Glutamatergic neuron (in vitro differentiated cells): ENCODE data around the gene NUP107. TPM values are rescaled to one million over a fixed set of nuclear protein-coding genes. Genes with fewer than 3 reads are reported as not detected.

Source experiments
- DNase-seq: peaks from one replicate; pipeline ENCODE4 v3.0.0; 2022
- H3K27ac Mint-ChIP-seq: one replicate; pipeline ENCODE4 v1.8.0; 2020; ENCODE audit warnings: mild to moderate bottlenecking, mixed read lengths, inconsistent platforms; ENCODE audit not compliant: unreplicated experiment
- H3K27me3 Mint-ChIP-seq: one replicate; pipeline ENCODE4 v1.8.0; 2020; ENCODE audit warnings: mild to moderate bottlenecking, moderate library complexity, mixed read lengths, inconsistent platforms; ENCODE audit not compliant: unreplicated experiment
- H3K36me3 Mint-ChIP-seq: one replicate; pipeline ENCODE4 v1.8.0; 2020; ENCODE audit warnings: mild to moderate bottlenecking, mixed read lengths, inconsistent platforms; ENCODE audit not compliant: unreplicated experiment
- H3K4me1 Mint-ChIP-seq: one replicate; pipeline ENCODE4 v1.8.0; 2020; ENCODE audit warnings: mild to moderate bottlenecking, low read depth, mixed read lengths, inconsistent platforms; ENCODE audit not compliant: unreplicated experiment
- H3K4me3 Mint-ChIP-seq: one replicate; pipeline ENCODE4 v1.8.0; 2020; ENCODE audit warnings: mild to moderate bottlenecking, mixed read lengths, inconsistent platforms; ENCODE audit not compliant: unreplicated experiment
- H3K9me3 Mint-ChIP-seq: one replicate; pipeline ENCODE4 v1.8.0; 2020; ENCODE audit warnings: mild to moderate bottlenecking, moderate library complexity, mixed read lengths, inconsistent platforms; ENCODE audit not compliant: unreplicated experiment
- total RNA-seq: library from RNA; stranded (reverse); fragmentation: NEBNext Ultra II Directional; extraction: Animal tissue kit (Norgen Biotek cat#: 25700); gene quantifications from one replicate; pipeline ENCODE4 v1.2.1, GENCODE V29; 2021; ENCODE audit not compliant: unreplicated experiment
- TF ChIP-seq, protein P1 (sequence below): fragments of 200-600 bp; sonication (generic); IDR thresholded peaks from one replicate; pipeline ENCODE4 v1.5.0; 2021; ENCODE audit not compliant: partially characterized antibody, unreplicated experiment

NUP107 gene
- total RNA-seq, 1 donor from 2014 or later: 51.6 TPM

DNA sequence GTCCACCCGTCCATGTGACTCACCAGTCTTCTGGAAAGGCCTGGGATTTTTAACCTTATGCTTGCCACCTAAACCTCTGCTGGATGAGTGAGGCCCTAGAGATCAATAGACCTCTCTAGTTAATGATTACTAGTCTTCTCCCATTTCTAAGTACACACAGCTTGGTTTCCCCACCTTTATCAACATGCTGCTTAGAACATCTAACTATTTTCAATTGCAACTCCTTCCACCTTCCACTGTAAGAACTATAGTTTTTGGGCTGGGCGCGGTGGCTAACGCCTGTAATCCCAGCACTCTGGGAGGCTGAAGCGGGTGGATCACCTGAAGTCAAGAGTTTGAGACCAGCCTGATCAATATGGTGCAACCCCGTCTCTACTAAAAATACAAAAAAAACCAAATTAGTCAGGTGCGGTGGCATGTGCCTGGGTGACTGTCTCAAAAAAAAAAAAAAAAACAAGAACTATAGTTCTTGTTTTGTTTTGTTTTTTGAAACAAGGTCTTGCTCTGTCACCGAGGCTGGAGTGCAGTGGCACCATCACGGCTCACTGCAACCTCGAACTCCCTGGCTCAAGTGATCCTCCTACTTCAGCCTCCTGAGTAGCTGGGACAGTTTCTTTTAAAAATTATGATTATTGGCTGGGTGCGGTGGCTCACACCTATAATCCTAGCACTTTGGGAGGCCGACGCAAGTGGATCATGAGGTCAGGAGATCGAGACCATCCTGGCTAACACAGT is 102.5 kb downstream of the NUP107 start:
- no peaks in the 10 kb centered on the region for H3K36me3 Mint-ChIP-seq
- TF ChIP-seq, protein P1, sequence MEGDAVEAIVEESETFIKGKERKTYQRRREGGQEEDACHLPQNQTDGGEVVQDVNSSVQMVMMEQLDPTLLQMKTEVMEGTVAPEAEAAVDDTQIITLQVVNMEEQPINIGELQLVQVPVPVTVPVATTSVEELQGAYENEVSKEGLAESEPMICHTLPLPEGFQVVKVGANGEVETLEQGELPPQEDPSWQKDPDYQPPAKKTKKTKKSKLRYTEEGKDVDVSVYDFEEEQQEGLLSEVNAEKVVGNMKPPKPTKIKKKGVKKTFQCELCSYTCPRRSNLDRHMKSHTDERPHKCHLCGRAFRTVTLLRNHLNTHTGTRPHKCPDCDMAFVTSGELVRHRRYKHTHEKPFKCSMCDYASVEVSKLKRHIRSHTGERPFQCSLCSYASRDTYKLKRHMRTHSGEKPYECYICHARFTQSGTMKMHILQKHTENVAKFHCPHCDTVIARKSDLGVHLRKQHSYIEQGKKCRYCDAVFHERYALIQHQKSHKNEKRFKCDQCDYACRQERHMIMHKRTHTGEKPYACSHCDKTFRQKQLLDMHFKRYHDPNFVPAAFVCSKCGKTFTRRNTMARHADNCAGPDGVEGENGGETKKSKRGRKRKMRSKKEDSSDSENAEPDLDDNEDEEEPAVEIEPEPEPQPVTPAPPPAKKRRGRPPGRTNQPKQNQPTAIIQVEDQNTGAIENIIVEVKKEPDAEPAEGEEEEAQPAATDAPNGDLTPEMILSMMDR: no peak
- H3K4me3 Mint-ChIP-seq: no peak overlapping the region
- H3K4me1 Mint-ChIP-seq: peaks cover 8% of the 10 kb centered on the region
- no peak for DNase-seq
- H3K27me3 Mint-ChIP-seq: no peaks in the 10 kb centered on the region
- no peaks in the 10 kb centered on the region for H3K9me3 Mint-ChIP-seq
- H3K27ac Mint-ChIP-seq: no peak overlapping the region

DNA sequence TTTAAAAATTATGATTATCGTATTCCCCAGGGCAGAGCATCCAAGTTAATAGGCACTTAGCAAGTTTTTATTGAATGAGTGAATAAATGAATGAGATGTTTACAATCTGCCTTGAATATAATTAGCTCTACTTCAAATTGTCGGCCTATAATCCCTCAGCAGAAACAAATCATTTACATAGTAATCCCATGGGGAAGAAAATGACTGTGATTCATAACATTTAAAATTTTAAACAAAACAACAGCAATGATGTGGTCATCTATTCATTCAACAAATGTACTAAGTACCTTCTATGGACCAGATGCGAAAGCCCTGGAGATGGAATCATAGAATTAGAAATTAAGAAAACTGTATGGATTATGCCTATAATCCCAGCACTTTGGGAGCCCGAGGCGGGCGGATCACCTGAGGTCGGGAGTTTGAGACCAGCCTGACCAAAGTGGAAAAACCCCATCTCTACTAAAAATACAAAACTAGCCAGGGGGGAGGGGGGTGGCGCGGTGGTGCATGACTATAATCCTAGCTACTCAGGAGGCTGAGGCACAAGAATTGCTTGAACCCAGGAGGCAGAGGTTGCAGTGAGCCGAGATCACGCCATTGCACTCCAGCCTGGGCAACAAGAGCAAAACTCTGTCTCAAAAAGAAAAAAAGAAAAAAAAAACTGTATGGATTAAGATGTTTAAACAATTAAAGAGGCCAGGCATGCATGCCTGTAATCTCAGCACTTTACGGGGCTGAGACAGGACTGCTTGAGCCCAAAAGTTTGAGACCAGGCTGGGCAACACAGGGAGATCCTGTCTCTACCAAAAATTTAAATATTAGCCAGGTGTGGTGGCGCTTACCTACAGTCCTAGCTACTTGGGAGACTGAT is 103.5 kb downstream of the NUP107 start:
- Mint-ChIP-seq H3K36me3 (no peaks in the 10 kb centered on the region), H3K27ac (no peak overlapping the region), H3K4me1 (peaks cover 8% of the 10 kb centered on the region), H3K4me3 (no peak overlapping the region), H3K9me3 (no peaks in the 10 kb centered on the region), H3K27me3 (no peaks in the 10 kb centered on the region)
- DNase-seq: no peak
- TF ChIP-seq, protein P1: no peak

DNA sequence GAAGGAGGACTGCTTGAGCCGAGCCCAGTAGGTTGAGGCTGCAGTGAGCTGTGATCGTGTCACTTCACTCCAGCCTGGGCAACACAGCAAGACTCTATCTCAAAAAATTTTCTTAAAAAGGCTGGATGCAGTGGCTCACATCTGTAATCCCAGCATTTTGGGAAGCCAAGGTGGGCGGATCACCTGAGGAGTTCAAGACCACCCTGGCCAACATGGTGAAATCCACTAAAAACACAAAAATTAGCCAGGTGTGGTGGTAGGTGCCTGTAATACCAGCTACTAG is 104.1 kb downstream of the NUP107 start:
- Mint-ChIP-seq H3K27ac (no peak overlapping the region), H3K4me3 (no peak overlapping the region), H3K9me3 (no peaks in the 10 kb centered on the region), H3K4me1 (peaks cover 8% of the 10 kb centered on the region), H3K36me3 (no peaks in the 10 kb centered on the region), H3K27me3 (no peaks in the 10 kb centered on the region)
- DNase-seq: no peak
- TF ChIP-seq, protein P1: no peak

DNA sequence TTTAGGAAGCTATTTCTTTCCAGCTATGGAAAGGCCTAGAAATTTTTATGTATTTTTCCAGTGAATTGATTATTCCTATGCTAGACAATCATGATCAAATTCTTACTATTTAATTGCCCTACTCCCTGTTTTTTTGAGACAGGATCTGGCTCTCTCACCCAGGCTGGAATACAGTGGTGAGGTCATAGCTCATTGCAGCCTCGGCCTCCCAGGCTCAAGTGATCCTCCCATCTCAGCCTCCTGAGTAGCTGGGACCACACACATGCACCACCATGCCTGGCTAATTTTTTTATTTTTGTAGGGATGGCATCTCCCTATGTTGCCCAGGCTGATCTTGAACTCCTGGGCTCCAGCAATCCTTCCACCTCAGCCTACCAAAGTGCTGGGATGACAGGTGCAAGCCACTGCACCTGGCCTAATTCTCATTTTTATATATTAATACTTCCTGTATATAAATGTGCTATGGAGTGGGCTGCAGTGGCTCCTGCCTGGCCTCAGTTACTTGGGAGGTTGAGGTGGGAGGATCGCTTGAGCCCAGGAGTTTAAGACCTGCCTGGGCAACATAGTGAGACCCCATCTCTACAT is 105.2 kb downstream of the NUP107 start:
- H3K9me3 Mint-ChIP-seq: no peaks in the 10 kb centered on the region
- H3K4me1 Mint-ChIP-seq: peaks cover 8% of the 10 kb centered on the region
- H3K4me3 Mint-ChIP-seq: no peak overlapping the region
- H3K27me3 Mint-ChIP-seq: no peaks in the 10 kb centered on the region
- no peaks in the 10 kb centered on the region for H3K36me3 Mint-ChIP-seq
- TF ChIP-seq, protein P1: no peak
- H3K27ac Mint-ChIP-seq: no peak overlapping the region
- no peak for DNase-seq
